ENCODE data around the gene ZNF688. TPM values are rescaled to one million over a fixed set of nuclear protein-coding genes. Genes with fewer than 3 reads are reported as not detected.
A peak's percentile ranks its signal among the peaks of the same experiment; 100 is the strongest.

ZNF688 gene
- total RNA-seq, 1 donor from 2014 or later = 4.5 TPM

DNA sequence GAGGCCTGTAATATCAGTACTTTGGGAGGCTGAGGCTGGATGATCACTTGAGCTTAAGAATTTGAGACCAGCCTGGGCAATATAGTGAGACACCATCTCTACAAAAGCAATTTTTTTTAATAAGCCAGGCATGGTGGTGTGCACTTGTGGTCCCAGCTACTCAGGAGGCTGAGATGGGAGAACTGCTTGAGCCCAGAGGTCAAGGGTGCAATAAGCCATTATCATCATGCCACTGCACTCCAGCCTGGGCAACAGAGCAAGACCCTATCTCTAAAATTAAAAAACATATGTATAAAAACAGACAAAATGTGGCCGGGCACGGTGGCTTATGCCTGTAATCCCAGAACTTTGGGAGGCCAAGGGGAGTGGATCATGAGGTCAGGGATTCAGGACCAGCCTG, 17.1 kb upstream of the ZNF688 start:
- Histone ChIP-seq H3K36me3 (ENCODE audit: control insufficient read depth, insufficient read depth, low read length) (no peaks in the 10 kb centered on the region), H3K27me3 (ENCODE audit: control insufficient read depth, insufficient read depth, low read length) (no peaks in the 10 kb centered on the region), H3K4me3 (ENCODE audit: low read depth, low read length) (no peak overlapping the region)
- FAIRE-seq = no peak
- TF ChIP-seq, protein P1, sequence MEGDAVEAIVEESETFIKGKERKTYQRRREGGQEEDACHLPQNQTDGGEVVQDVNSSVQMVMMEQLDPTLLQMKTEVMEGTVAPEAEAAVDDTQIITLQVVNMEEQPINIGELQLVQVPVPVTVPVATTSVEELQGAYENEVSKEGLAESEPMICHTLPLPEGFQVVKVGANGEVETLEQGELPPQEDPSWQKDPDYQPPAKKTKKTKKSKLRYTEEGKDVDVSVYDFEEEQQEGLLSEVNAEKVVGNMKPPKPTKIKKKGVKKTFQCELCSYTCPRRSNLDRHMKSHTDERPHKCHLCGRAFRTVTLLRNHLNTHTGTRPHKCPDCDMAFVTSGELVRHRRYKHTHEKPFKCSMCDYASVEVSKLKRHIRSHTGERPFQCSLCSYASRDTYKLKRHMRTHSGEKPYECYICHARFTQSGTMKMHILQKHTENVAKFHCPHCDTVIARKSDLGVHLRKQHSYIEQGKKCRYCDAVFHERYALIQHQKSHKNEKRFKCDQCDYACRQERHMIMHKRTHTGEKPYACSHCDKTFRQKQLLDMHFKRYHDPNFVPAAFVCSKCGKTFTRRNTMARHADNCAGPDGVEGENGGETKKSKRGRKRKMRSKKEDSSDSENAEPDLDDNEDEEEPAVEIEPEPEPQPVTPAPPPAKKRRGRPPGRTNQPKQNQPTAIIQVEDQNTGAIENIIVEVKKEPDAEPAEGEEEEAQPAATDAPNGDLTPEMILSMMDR (IDR thresholded peaks at IDR 0.05; ENCODE audit: insufficient read depth, low read length, severe bottlenecking) = no peak
- no peak for DNase-seq (ENCODE audit: low read depth)

DNA sequence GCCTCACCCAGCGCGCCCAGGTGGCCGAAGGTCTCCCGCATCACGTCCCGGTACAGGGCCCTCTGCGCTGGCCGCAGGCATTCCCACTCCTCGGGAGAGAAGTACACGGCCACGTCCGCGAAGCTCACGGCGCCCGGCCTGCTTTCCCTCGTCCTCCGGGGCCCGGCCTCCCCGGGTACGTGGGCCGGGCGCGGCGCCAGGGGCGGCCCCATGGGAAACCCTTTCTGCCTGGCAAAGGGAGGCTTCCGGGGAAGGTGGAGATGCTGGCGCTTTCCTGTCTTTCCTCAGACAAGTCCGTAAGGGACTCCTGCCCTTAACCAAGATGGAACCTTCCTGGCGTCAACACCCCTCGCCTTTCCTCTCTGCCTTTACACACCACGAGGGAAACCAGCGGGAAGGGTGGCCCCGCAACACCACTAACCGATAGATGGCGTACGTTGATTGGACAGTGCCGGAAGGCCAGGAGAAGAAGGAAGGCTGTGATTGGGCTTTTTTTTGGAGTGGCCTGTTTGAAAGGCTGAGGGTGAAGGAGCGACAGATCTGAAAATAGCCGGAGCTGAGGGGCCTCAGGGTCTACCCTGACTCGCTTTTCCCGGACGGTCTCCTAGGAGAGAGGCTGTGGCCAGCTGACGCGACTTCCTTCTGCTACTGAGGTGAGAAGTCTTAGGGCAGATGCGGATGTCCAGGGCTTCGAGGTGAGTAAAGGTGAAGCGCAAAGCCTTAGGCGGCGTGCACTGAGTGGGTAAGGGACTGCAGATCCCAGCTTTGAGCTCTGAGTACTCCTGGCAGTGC, 14.1 kb upstream of the ZNF688 start, which contains the start of gene ZNF785:
Gene ZNF785, minus strand, starts transcription at position 298 of the 792 bp plus-strand sequence. Its CDS starts 86 bp downstream, at position 212.
- Histone ChIP-seq H3K4me3 (ENCODE audit: low read depth, low read length) (peak within 1 kb of the TSS; percentile 60), H3K27me3 (ENCODE audit: control insufficient read depth, insufficient read depth, low read length) (no peaks in the 10 kb centered on the region), H3K36me3 (ENCODE audit: control insufficient read depth, insufficient read depth, low read length) (peaks cover 9% of the 10 kb centered on the region)
- DNase-seq (ENCODE audit: low read depth) (peak; percentile 99), FAIRE-seq (no peak)
- TF ChIP-seq, protein P1 (IDR thresholded peaks at IDR 0.05; ENCODE audit: insufficient read depth, low read length, severe bottlenecking) = no peak

DNA sequence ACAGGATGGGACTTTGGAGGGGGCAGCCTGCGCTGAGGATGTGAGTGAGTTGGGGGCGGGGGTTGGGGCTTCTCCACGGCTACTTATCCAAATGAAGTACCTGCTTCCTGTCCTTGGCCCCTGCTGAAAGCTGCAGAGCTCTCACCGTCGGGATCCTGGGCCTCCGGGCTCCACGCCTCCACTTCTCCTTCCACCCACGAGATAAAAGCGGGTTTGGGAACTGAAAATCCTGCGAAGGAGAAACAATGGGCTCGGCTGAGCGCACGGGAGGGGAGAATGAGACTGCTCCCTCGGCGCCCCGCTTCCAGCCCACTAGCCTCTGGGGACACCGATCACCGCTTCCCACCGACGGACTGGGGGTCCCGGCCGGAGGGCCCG, 13.5 kb upstream of the ZNF688 start:
- FAIRE-seq = no peak

DNA sequence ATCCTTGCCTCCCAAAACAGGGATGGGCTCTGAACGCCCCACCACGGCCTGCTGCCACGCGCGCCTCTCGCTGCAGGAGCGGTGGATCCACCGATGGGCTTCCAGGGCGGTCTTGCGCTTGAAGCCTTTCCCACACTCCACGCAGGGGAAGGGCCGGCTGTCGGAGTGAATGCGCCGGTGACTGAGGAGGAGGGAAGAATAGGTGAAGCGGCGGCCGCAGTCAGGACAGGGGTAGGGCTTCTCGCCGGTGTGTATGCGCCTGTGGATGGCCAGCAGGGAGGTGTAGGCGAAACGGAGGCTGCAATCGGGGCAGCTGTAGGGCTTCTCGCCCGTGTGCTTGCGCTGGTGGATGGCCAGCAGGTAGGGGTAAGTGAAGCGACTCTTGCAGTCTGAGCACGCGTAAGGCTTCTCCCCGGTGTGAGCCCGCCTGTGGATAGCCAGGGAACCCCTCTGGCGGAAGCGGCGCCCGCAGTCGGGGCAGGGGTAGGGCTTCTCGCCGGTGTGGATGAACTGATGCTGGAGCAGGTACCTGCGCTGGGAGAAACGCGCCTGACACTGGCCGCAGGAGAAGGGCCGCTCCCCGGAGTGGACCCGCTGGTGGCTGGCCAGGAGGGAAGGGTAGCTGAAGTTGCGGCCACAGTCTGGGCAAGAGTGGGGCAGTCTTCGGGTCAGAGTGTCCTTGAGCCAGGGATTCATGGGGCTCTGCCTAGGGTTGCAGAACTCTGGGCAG, 11.3 kb upstream of the ZNF688 start:
- TF ChIP-seq, protein P1 (IDR thresholded peaks at IDR 0.05; ENCODE audit: insufficient read depth, low read length, severe bottlenecking) = no peak
- peaks cover 15% of the 10 kb centered on the region for H3K36me3 ChIP-seq (ENCODE audit: control insufficient read depth, insufficient read depth, low read length)
- no peaks in the 10 kb centered on the region for H3K27me3 ChIP-seq (ENCODE audit: control insufficient read depth, insufficient read depth, low read length)
- DNase-seq (ENCODE audit: low read depth) (no peak), FAIRE-seq (no peak)
- H3K4me3 ChIP-seq (ENCODE audit: low read depth, low read length) = no peak overlapping the region

More for the DNA sequence above, 13.5 kb upstream of the ZNF688 start:
- peak; percentile 11 for DNase-seq (ENCODE audit: low read depth)
- TF ChIP-seq, protein P1 (IDR thresholded peaks at IDR 0.05; ENCODE audit: insufficient read depth, low read length, severe bottlenecking) = no peak
- H3K36me3 ChIP-seq (ENCODE audit: control insufficient read depth, insufficient read depth, low read length) = peaks cover 9% of the 10 kb centered on the region
- peak overlapping the region; percentile 60 for H3K4me3 ChIP-seq (ENCODE audit: low read depth, low read length)
- no peaks in the 10 kb centered on the region for H3K27me3 ChIP-seq (ENCODE audit: control insufficient read depth, insufficient read depth, low read length)

DNA sequence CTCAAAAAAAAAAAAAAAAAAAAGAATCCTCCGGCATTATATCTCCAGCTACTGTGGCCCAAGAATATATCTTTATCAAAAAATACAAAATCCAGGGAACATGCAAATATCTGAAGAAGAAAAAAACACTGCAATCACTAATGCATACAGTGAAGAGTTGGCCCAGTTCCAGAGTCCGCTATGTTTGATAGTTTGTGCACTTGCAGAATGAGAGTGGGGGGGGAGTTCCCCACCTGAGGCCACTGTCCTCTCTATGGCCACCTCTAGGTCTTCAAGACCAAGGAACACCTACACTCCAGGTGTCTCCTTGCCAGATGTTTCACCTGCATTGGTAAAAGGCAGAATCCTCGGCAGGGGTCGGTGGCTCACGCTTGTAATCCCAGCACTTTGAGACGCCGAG, 9.9 kb upstream of the ZNF688 start:
- FAIRE-seq (no peak), DNase-seq (ENCODE audit: low read depth) (no peak)
- Histone ChIP-seq H3K36me3 (ENCODE audit: control insufficient read depth, insufficient read depth, low read length) (peaks cover 15% of the 10 kb centered on the region), H3K27me3 (ENCODE audit: control insufficient read depth, insufficient read depth, low read length) (no peaks in the 10 kb centered on the region), H3K4me3 (ENCODE audit: low read depth, low read length) (no peak overlapping the region)
- TF ChIP-seq, protein P1 (IDR thresholded peaks at IDR 0.05; ENCODE audit: insufficient read depth, low read length, severe bottlenecking) = no peak

Data from bronchial epithelial cell (primary cell).